ENCODE measurements around the gene TPPP2.

TPPP2 gene

DNA sequence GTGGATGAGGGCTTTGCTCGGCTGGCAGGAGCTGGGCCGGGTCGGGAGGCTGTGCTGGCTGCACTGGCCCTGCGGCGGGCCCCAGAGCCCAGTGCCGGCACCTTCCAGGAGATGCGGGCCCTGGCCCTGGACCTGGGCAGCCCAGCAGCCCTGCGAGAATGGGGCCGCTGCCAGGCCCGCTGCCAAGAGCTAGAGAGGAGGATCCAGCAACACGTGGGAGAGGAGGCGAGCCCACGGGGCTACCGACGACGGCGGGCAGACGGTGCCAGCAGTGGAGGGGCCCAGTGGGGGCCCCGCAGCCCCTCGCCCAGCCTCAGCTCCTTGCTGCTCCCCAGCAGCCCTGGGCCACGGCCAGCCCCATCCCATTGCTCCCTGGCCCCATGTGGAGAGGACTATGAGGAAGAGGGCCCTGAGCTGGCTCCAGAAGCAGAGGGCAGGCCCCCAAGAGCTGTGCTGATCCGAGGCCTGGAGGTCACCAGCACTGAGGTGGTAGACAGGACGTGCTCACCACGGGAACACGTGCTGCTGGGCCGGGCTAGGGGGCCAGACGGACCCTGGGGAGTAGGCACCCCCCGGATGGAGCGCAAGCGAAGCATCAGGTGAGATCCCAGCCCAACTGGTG, 51.6 kb downstream of the TPPP2 start:
- DNase-seq, result no peak

Data from NCI-H2081 treated with DMSO at 0.1 percent for 48 hours (cell line).